Measurements from ENCODE around the gene PRSS21. TPM values are rescaled to one million over a fixed set of nuclear protein-coding genes. Genes with fewer than 3 reads are reported as not detected.

Gene PRSS21
- total and polyA plus RNA-seq, 10 of the 15 experiments (the other 5 are each of a cell fraction or from before 2014, with no cell fraction given): 5.3 to 73.4 (median 40.1) TPM; not detected in 1

DNA sequence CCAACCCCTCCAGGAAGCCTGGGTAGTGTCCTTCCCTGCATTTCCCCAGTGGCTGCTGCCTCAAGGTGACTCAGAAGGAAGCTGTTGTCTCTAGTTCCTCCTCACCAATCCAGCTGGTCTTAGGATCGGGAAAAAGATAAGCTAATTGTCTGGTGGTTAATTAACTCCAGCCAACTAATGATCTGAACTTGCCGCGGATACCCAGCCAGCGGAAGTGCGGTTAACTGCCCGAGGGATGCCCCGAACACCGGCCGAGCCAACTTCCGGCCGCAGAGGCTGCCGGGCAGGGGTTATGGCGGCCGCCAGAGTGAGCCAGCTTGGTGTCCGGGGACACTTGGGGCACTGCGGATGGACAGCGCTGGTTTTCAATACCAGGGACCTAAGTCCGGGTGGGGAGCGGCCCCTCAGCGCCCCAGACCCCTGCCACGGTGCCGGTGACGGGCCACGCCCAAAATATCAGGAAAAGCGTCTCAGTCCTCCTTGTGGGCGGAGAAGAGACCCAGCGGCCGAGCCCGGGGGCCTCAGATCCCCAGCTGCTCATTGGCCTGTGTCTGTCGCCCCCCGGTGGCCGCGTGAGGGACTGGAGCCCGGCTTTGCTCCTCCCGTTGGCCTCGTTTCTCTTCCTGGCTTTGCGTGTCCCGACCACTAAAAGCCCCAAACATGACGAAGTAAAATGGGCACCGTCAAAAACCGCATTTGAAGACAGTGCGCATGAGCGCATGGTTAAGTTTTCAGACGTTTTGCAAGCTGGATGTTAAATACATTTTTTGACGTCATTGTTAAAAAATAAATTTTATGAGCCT, 51.2 kb downstream of the PRSS21 start (continued):
- no peak for TF ChIP-seq NFYA (IDR thresholded peaks at IDR 0.05; ENCODE audit: borderline replicate concordance, low read depth, low read length)
- TF ChIP-seq, protein P1, sequence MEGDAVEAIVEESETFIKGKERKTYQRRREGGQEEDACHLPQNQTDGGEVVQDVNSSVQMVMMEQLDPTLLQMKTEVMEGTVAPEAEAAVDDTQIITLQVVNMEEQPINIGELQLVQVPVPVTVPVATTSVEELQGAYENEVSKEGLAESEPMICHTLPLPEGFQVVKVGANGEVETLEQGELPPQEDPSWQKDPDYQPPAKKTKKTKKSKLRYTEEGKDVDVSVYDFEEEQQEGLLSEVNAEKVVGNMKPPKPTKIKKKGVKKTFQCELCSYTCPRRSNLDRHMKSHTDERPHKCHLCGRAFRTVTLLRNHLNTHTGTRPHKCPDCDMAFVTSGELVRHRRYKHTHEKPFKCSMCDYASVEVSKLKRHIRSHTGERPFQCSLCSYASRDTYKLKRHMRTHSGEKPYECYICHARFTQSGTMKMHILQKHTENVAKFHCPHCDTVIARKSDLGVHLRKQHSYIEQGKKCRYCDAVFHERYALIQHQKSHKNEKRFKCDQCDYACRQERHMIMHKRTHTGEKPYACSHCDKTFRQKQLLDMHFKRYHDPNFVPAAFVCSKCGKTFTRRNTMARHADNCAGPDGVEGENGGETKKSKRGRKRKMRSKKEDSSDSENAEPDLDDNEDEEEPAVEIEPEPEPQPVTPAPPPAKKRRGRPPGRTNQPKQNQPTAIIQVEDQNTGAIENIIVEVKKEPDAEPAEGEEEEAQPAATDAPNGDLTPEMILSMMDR (IDR thresholded peaks at IDR 0.05 in 2 of 3, conservative IDR thresholded peaks at IDR 0.05 in 1 of 3; ENCODE audit: control insufficient read depth in 2 of 3, extremely low read depth in 1 of 3, insufficient read depth in 1 of 3, low read depth in 3 of 3, low read length in 3 of 3): peak; percentile 95 to 98 (median 98); a peak in 5 of 6 replicates
- TF ChIP-seq, protein P2, sequence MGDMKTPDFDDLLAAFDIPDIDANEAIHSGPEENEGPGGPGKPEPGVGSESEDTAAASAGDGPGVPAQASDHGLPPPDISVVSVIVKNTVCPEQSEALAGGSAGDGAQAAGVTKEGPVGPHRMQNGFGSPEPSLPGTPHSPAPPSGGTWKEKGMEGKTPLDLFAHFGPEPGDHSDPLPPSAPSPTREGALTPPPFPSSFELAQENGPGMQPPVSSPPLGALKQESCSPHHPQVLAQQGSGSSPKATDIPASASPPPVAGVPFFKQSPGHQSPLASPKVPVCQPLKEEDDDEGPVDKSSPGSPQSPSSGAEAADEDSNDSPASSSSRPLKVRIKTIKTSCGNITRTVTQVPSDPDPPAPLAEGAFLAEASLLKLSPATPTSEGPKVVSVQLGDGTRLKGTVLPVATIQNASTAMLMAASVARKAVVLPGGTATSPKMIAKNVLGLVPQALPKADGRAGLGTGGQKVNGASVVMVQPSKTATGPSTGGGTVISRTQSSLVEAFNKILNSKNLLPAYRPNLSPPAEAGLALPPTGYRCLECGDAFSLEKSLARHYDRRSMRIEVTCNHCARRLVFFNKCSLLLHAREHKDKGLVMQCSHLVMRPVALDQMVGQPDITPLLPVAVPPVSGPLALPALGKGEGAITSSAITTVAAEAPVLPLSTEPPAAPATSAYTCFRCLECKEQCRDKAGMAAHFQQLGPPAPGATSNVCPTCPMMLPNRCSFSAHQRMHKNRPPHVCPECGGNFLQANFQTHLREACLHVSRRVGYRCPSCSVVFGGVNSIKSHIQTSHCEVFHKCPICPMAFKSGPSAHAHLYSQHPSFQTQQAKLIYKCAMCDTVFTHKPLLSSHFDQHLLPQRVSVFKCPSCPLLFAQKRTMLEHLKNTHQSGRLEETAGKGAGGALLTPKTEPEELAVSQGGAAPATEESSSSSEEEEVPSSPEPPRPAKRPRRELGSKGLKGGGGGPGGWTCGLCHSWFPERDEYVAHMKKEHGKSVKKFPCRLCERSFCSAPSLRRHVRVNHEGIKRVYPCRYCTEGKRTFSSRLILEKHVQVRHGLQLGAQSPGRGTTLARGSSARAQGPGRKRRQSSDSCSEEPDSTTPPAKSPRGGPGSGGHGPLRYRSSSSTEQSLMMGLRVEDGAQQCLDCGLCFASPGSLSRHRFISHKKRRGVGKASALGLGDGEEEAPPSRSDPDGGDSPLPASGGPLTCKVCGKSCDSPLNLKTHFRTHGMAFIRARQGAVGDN (IDR thresholded peaks at IDR 0.05): peak; percentile 99
- TF ChIP-seq, protein P3, sequence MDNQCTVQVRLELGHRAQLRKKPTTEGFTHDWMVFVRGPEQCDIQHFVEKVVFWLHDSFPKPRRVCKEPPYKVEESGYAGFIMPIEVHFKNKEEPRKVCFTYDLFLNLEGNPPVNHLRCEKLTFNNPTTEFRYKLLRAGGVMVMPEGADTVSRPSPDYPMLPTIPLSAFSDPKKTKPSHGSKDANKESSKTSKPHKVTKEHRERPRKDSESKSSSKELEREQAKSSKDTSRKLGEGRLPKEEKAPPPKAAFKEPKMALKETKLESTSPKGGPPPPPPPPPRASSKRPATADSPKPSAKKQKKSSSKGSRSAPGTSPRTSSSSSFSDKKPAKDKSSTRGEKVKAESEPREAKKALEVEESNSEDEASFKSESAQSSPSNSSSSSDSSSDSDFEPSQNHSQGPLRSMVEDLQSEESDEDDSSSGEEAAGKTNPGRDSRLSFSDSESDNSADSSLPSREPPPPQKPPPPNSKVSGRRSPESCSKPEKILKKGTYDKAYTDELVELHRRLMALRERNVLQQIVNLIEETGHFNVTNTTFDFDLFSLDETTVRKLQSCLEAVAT (IDR thresholded peaks at IDR 0.05): peak; percentile 68; the same call in 1 of the 2 replicates
- no peak for TF ChIP-seq SP1 (IDR thresholded peaks at IDR 0.05; ENCODE audit: low read depth, low read length)
- TF ChIP-seq CEBPB (IDR thresholded peaks at IDR 0.05; ENCODE audit: borderline replicate concordance in 1 of 2, low read depth in 2 of 2, low read length in 2 of 2): no peak
- peak; percentile 93 for TF ChIP-seq RUNX3 (IDR thresholded peaks at IDR 0.05; ENCODE audit: low read length)
- TF ChIP-seq ZSCAN29 (IDR thresholded peaks at IDR 0.05): peak; percentile 26; the same call in 1 of the 2 replicates
- TF ChIP-seq HDAC2 (IDR thresholded peaks at IDR 0.05): no peak; the same call in 1 of the 2 replicates
- peak in 1 of 2 experiments; percentile 43; a peak in 2 of 4 replicates for TF ChIP-seq BHLHE40 (IDR thresholded peaks at IDR 0.05; ENCODE audit: borderline replicate concordance in 1 of 2, low read depth in 2 of 2, low read length in 1 of 2)
- TF ChIP-seq, protein P4, sequence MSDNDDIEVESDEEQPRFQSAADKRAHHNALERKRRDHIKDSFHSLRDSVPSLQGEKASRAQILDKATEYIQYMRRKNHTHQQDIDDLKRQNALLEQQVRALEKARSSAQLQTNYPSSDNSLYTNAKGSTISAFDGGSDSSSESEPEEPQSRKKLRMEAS (IDR thresholded peaks at IDR 0.05; ENCODE audit: low read depth, low read length): peak; percentile 59; the same call in 1 of the 2 replicates
- no peak for TF ChIP-seq PAX8 (IDR thresholded peaks at IDR 0.05)
- no peak for TF ChIP-seq ZNF384 (IDR thresholded peaks at IDR 0.05; ENCODE audit: borderline replicate concordance, low read depth, low read length)
- TF ChIP-seq, protein P5, sequence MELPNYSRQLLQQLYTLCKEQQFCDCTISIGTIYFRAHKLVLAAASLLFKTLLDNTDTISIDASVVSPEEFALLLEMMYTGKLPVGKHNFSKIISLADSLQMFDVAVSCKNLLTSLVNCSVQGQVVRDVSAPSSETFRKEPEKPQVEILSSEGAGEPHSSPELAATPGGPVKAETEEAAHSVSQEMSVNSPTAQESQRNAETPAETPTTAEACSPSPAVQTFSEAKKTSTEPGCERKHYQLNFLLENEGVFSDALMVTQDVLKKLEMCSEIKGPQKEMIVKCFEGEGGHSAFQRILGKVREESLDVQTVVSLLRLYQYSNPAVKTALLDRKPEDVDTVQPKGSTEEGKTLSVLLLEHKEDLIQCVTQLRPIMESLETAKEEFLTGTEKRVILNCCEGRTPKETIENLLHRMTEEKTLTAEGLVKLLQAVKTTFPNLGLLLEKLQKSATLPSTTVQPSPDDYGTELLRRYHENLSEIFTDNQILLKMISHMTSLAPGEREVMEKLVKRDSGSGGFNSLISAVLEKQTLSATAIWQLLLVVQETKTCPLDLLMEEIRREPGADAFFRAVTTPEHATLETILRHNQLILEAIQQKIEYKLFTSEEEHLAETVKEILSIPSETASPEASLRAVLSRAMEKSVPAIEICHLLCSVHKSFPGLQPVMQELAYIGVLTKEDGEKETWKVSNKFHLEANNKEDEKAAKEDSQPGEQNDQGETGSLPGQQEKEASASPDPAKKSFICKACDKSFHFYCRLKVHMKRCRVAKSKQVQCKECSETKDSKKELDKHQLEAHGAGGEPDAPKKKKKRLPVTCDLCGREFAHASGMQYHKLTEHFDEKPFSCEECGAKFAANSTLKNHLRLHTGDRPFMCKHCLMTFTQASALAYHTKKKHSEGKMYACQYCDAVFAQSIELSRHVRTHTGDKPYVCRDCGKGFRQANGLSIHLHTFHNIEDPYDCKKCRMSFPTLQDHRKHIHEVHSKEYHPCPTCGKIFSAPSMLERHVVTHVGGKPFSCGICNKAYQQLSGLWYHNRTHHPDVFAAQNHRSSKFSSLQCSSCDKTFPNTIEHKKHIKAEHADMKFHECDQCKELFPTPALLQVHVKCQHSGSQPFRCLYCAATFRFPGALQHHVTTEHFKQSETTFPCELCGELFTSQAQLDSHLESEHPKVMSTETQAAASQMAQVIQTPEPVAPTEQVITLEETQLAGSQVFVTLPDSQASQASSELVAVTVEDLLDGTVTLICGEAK (IDR thresholded peaks at IDR 0.05; ENCODE audit: borderline replicate concordance): peak; percentile 92
- no peak for TF ChIP-seq NR2C2 (IDR thresholded peaks at IDR 0.05; ENCODE audit: borderline replicate concordance, control insufficient read depth, insufficient read length, low read depth)
- TF ChIP-seq BACH1 (IDR thresholded peaks at IDR 0.05; ENCODE audit: borderline replicate concordance): peak; percentile 60; the same call in 1 of the 2 replicates

All from GM12878 (cell line).